Common myeloid progenitor, CD34-positive (primary cell): ENCODE data around the gene AHDC1.

Source experiments
- CTCF ChIA-PET: fragments of 350-600 bp; sonication (Branson Sonifier 250); formaldehyde crosslinking; loops from one replicate; lab custom pipeline; 2021; ENCODE audit warnings: antibody characterized with exemption; lab: Charles Lee
- POLR2A ChIA-PET: fragments of 350-600 bp; sonication (Branson Sonifier 250); formaldehyde crosslinking; loops from one replicate; lab custom pipeline; 2021; ENCODE audit warnings: antibody characterized with exemption; lab: Charles Lee
- DNase-seq, 3 donors: peaks; one replicate each; pipeline versions ENCODE4 v3.0.0 to v3.0.0-alpha.2; 2013
- H3K27ac ChIP-seq, 2 experiments: 1 replicate in 1 of 2; 2 replicates in 1 of 2; pipeline ENCODE4 v1.7.0; 2013; ENCODE audit warnings: inconsistent platforms in 2 of 2, low read length in 2 of 2, mild to moderate bottlenecking in 2 of 2, low read depth in 1 of 2, moderate library complexity in 1 of 2; ENCODE audit not compliant: severe bottlenecking in 2 of 2, insufficient read depth in 1 of 2, poor library complexity in 1 of 2
- H3K27me3 ChIP-seq, 5 experiments: replicated peaks in 2 of 5; 1 replicate in 3 of 5; 2 replicates in 2 of 5; pipeline versions ENCODE4 v1.6.1 to v1.7.0; 2013; ENCODE audit warnings: low read length in 4 of 5, mild to moderate bottlenecking in 2 of 5, moderate library complexity in 2 of 5, inconsistent platforms in 1 of 5; ENCODE audit not compliant: insufficient read depth in 5 of 5, control insufficient read depth in 4 of 5
- H3K36me3 ChIP-seq, 4 experiments: 1 replicate in 2 of 4; 2 replicates in 2 of 4; pipeline versions ENCODE4 v1.6.1 to v1.7.0; 2013; ENCODE audit warnings: low read length in 3 of 4, control low read depth in 1 of 4, mild to moderate bottlenecking in 1 of 4; ENCODE audit not compliant: control insufficient read depth in 4 of 4, insufficient read depth in 4 of 4
- H3K4me1 ChIP-seq, 4 experiments: 1 replicate in 3 of 4; 2 replicates in 1 of 4; pipeline versions ENCODE4 v1.6.1 to v1.7.1; 2013; ENCODE audit warnings: low read length in 3 of 4, mild to moderate bottlenecking in 3 of 4, control low read depth in 1 of 4, inconsistent platforms in 1 of 4, moderate library complexity in 1 of 4; ENCODE audit not compliant: control insufficient read depth in 4 of 4, insufficient read depth in 4 of 4; ENCODE audit errors: control extremely low read depth in 1 of 4
- H3K4me3 ChIP-seq, 7 experiments: 1 replicate in 4 of 7; 2 replicates in 3 of 7; pipeline versions ENCODE4 v1.5.1 to v1.7.0; 2013; ENCODE audit warnings: mild to moderate bottlenecking in 7 of 7, low read length in 6 of 7, moderate library complexity in 6 of 7, inconsistent platforms in 2 of 7, low read depth in 2 of 7, control low read depth in 1 of 7; ENCODE audit not compliant: insufficient read depth in 4 of 7, control insufficient read depth in 1 of 7; ENCODE audit errors: extremely low read depth in 1 of 7
- H3K9me3 ChIP-seq, 5 experiments: 1 replicate in 4 of 5; 2 replicates in 1 of 5; pipeline versions ENCODE4 v1.6.1 to v1.7.1; 2013; ENCODE audit warnings: low read length in 4 of 5, mild to moderate bottlenecking in 2 of 5, inconsistent platforms in 1 of 5, low read depth in 1 of 5, moderate library complexity in 1 of 5; ENCODE audit not compliant: control insufficient read depth in 4 of 5, insufficient read depth in 2 of 5; ENCODE audit errors: control extremely low read depth in 1 of 5
- WGBS: methylation state at CpG from one replicate; pipeline ENCODE4 v1.1.5; 2013; ENCODE audit not compliant: insufficient coverage; 5-methylcytosine and 5-hydroxymethylcytosine counted together

AHDC1 gene

DNA sequence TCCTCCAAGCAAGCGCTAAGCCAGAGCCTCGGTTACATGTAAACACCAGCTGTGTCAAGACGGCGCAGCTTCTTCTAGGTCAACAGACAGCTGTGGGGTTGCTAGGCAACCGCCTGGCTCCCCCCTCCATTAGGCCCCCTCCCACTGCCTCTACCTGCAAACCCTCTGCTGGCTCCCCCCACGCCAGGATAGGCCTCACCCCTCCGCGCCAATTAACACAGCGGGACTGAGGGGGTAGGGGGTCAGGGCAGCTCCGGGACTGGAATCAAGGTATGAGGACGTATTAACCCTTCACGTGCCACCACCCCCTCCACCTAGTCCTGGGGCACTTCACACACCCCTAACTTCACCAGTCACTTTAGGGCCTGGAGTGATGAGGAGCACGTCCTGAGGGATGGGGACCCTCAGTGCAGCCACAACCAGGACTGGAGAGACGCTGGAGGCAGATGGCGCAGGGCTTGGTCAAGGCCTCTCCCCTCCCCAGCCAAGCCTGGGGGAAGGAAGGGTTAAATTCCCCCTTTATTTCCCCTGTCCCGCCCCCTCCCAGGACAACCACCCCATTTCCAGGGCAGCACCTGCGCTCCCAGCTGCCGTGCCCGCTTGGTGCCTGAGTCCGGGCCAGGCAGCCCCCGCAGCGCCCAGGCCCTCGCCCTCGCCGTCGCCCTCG lies 76.6 kb downstream of the AHDC1 start:
- WGBS: 13% methylated on average over 10 of the region's 27 CpGs
- ChIA-PET CTCF (interaction anchor here (0.6 to 1.8 kb wide), 4 partner anchors 13 to 71 kb away, joined by 3 to 5 read pairs (median 4); no protein-coding TSS in a partner anchor), POLR2A (interaction anchor here (0.5 to 2.5 kb wide), 3 partner anchors 29 to 97 kb away, joined by 3 to 7 read pairs (median 5); partner anchors contain the start of gene WASF2)
- H3K9me3 ChIP-seq: no peaks in the 10 kb centered on the region
- no peaks in the 10 kb centered on the region for H3K27me3 ChIP-seq
- peak in 2 of 3 donors; percentile 79 to 87 for DNase-seq
- peaks cover 8 to 81% (median 72%) of the 10 kb centered on the region in 4 experiments for H3K4me1 ChIP-seq
- peak overlapping the region in 6 of 7 experiments; percentile 25 to 76 (median 67) for H3K4me3 ChIP-seq
- peak overlapping the region in 1 of 2 experiments; percentile 78 for H3K27ac ChIP-seq
- peaks cover 0 to under 1% (median 0%) of the 10 kb centered on the region in 4 experiments for H3K36me3 ChIP-seq

DNA sequence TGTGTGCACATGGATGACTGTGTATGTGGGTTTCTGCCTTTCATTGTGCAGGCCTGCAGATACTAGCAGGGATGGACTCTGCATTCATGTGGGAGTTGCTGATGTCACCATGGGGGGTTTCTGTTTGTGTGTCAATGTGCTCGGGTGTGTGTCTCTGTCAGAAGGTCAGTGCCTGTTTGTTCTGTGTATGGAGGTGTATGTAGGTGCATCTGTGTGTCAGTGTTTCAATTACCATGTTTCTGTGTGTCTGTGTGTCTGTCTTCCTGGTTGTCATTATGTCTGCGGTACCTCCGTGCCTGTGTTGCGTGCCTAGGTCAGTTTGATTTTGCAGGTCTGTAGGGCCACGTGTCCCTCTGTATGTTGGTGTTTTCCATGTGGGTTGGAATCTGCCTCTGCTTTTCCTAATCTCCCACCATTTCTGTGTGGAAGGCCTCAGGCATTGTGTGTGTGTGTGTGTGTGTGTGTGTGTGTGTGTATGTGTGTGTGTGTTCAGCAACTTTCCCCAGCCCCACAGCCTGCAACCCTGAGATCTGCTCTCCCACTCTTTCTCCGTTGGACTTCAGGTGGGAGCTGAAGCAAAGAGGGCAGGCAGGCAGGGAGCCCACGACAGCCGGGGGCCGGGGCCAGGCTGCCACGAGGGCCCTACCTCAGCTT lies 77.2 kb downstream of the AHDC1 start:
- H3K4me1 ChIP-seq: peaks cover 12 to 81% (median 75%) of the 10 kb centered on the region in 4 experiments
- no peaks in the 10 kb centered on the region for H3K27me3 ChIP-seq
- POLR2A ChIA-PET: interaction anchor here (1.6 to 2.5 kb wide), 3 partner anchors 10 to 36 kb away, joined by 3 to 7 read pairs (median 5); partner anchors contain the start of gene WASF2
- peak overlapping the region in 1 of 2 experiments; percentile 78 for H3K27ac ChIP-seq
- CTCF ChIA-PET: interaction anchor here (0.6 to 4.1 kb wide), 11 partner anchors 13 to 225 kb away, joined by 3 to 28 read pairs (median 3); no protein-coding TSS in a partner anchor
- no peaks in the 10 kb centered on the region for H3K36me3 ChIP-seq
- H3K9me3 ChIP-seq: no peaks in the 10 kb centered on the region
- peak in 1 of 3 donors; percentile 49 for DNase-seq
- WGBS: 4% methylated on average over 4 of the region's 10 CpGs
- H3K4me3 ChIP-seq: peak overlapping the region in 6 of 7 experiments; percentile 9 to 76 (median 67)

DNA sequence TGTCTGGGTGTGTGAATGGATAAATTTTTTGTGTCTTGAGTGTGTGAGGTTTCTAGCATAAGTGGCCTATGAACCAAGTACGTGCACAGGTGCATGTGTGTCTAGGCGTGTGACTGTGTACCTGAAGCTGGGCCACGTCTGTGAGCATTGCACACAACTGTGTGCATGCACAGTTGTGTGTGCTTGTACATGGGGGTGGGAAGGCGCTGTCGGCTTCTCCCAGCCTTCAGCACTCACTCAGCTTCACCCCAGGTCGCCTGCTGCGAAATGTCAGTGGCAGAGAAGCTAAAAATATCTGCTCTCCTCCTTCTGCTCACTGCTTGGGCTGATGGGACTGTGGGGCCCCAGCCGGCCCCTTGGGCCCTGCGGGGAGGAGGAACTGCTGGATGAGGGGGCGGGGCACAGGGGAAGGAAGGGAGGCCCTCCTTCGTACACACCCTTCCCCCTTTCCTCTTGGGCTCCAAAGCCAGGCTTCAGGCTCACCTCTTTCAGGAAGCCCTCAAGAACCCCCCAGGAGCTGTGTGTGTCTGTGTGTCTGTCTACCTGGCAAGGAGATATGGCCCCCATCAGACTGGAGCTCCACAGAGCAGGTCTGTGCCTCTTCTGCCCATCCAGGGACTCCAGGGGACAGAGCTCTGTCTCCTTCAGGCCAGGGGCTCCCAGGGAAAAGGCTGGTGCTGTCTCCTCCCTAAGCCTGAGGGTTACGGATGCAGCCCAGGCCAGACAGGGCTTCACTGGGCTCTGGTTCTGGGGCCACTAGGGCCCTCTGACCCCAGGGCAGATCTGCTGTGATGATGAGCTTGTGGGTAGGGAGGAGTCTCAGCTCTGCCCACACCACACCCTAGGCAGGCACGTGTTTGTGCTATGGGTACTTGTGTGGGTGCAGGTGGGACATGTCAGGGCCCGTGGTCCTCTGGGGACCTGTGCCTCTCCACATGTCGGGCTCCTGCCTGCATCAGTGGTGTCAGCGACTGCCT lies 78.4 kb downstream of the AHDC1 start:
- 34% methylated on average over 5 of the region's 16 CpGs for WGBS
- Histone ChIP-seq H3K27me3 (no peaks in the 10 kb centered on the region), H3K27ac (peak overlapping the region; percentile 40 to 78), H3K4me1 (peaks cover 13 to 90% (median 86%) of the 10 kb centered on the region in 4 experiments), H3K4me3 (peak overlapping the region; percentile 23 to 76 (median 67)), H3K9me3 (no peaks in the 10 kb centered on the region), H3K36me3 (no peaks in the 10 kb centered on the region)
- POLR2A ChIA-PET: interaction anchor here (1.6 to 2.5 kb wide), 2 partner anchors 9 to 30 kb away, joined by 3 to 7 read pairs; no protein-coding TSS in a partner anchor
- CTCF ChIA-PET: interaction anchor here (0.7 to 4.1 kb wide), 15 partner anchors 13 to 223 kb away, joined by 3 to 28 read pairs (median 3); no protein-coding TSS in a partner anchor
- DNase-seq: peak; percentile 52 to 80 (median 74)

DNA sequence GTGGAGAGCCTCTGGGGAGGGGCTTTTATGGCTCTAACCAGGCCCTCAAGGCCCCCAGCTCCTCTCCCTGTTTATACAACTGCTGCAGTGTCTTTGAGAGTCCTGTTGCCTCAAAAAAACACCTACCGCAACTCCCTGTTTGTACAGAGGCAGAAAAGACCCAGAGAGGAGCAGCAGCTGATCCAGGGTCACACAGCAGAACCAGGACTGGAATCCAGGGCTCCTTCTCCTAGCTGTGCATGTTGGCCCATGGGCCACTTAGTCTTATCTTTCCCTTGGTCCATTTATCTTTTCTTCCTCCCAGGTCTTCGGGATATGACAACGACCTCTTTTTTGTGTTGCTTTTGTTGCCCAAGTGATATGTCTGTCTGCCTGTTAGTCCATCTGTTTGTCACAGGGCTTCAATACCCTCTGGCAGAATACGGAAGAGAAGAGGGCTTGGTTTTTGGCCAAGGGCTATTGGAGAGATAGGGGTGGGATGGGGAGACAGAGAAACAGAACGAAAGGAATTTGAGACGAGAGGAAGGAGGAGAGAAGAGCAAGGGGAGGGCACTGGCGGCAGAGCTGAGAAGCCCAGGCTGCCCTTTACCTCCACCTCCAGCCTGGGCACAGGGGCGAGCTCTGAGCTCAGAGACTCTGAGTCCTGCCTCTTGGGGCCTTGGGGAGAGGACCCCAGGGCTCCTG lies 80.5 kb downstream of the AHDC1 start:
- H3K27ac ChIP-seq: no peak overlapping the region

DNA sequence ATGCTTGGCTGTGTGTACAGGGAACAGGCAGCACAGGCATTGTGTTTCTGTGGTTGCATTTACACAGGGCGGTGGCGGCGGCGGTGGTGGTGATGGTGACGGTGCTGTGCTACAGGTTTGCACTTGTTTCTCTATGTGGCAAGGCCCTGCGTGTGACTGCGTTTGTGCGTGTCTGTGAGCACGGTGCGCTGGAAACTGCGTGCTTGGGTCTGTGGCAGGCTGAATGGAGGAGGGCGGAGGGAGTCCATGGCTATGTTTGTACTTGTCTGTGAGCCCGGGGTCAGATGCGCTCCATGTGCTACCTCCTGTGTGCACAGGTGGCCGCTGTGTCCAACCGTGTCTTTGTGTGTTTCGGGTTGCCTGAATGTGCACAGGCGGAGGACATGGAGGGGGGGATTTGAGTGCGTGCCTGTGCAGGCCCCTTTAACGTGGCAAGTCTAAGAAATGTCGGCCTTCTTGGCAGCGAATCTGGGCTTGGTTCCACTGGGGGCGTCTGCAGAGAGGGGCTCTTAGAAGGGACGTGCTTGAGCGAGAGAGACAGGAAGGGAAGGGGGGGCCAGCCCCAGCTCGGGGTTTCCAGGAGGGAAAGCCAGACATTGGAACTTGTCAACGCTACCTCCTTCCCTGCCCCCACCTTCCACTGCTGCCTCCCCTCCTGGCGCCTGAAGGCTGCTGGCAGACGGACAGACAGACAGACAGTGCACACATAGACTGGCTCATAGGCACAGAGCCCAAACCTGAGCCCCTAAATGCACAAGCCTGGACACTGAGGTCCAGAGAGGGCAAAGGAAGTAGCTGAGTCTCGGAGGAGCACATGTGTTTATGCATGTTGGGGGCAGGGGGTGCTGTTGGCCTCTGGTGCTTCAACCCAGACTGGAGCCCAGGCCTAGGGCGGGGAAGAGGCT lies 81.3 kb downstream of the AHDC1 start:
- Histone ChIP-seq H3K4me3 (peak overlapping the region in 2 of 7 experiments; percentile 7 to 29), H3K36me3 (no peaks in the 10 kb centered on the region), H3K27me3 (no peaks in the 10 kb centered on the region), H3K27ac (no peak overlapping the region), H3K9me3 (no peaks in the 10 kb centered on the region), H3K4me1 (peaks cover 13 to 85% (median 76%) of the 10 kb centered on the region in 4 experiments)
- ChIA-PET CTCF (interaction anchor here (0.7 to 4.1 kb wide), 12 partner anchors 10 to 108 kb away, joined by 3 to 28 read pairs (median 4); no protein-coding TSS in a partner anchor), POLR2A (no interaction called here)
- peak in 2 of 3 donors; percentile 62 to 74 for DNase-seq
- 55% methylated on average over 22 of the region's 31 CpGs for WGBS

More for the DNA sequence above, 80.5 kb downstream of the AHDC1 start:
- 86% methylated on average over 2 of the region's 8 CpGs for WGBS
- POLR2A ChIA-PET: no interaction called here
- Histone ChIP-seq H3K27me3 (no peaks in the 10 kb centered on the region), H3K4me3 (no peak overlapping the region), H3K36me3 (no peaks in the 10 kb centered on the region), H3K9me3 (no peaks in the 10 kb centered on the region), H3K4me1 (peaks cover 13 to 93% (median 83%) of the 10 kb centered on the region in 4 experiments)
- DNase-seq: no peak
- CTCF ChIA-PET: interaction anchor here (0.7 to 4.1 kb wide), 11 partner anchors 10 to 223 kb away, joined by 3 to 28 read pairs (median 4); no protein-coding TSS in a partner anchor
